Esophagus squamous epithelium (tissue), 5 donors: ENCODE measurements around the gene ZBTB46. TPM values are rescaled to one million over a fixed set of nuclear protein-coding genes. Genes with fewer than 3 reads are reported as not detected.

ENCODE experiments used
- DNase-seq: peaks from one replicate; lab custom pipeline; 2025; lab: John Stamatoyannopoulos, UW
- H3K27ac ChIP-seq, 4 donors: fragments of 200-600 bp; sonication (generic); one replicate each; pipeline ENCODE4 v1.5.1; 2016 to 2019; ENCODE audit warnings: mild to moderate bottlenecking in 1 of 4
- H3K27me3 ChIP-seq, 4 donors: fragments of 200-600 bp; sonication (generic); 1 replicate in 3 of 4; 2 replicates in 1 of 4; pipeline versions ENCODE4 v1.5.1 to v1.6.0; 2017 to 2021; ENCODE audit warnings: antibody characterized with exemption in 1 of 4
- H3K36me3 ChIP-seq, 3 donors: fragments of 200-600 bp; sonication (generic); one replicate each; pipeline ENCODE4 v1.5.1; 2016 to 2019
- H3K4me1 ChIP-seq, 3 donors: fragments of 200-600 bp; sonication (generic); one replicate each; pipeline ENCODE4 v1.5.1; 2017 to 2019
- H3K4me3 ChIP-seq, 4 donors: fragments of 200-600 bp; sonication (generic); 1 replicate in 3 of 4; 2 replicates in 1 of 4; pipeline ENCODE4 v1.5.1; 2016 to 2019; ENCODE audit warnings: mild to moderate bottlenecking in 2 of 4, moderate library complexity in 1 of 4
- H3K9me3 ChIP-seq, 3 donors: fragments of 200-600 bp; sonication (generic); one replicate each; pipeline ENCODE4 v1.5.1; 2016 to 2019
- POLR2A ChIP-seq, 4 donors: fragments of 450-650 bp; IDR thresholded peaks; one replicate each; pipeline ENCODE4 v1.6.1; 2017; ENCODE audit warnings: antibody characterized with exemption in 4 of 4, mild to moderate bottlenecking in 4 of 4, moderate library complexity in 3 of 4
- WGBS, 2 donors: methylation state at CpG; one replicate each; pipeline ENCODE4 v1.1.5; 2018; 5-methylcytosine and 5-hydroxymethylcytosine counted together
- intact Hi-C: fragments of 100-400 bp; cut with DNase I; formaldehyde crosslinking; loops from one replicate; pipeline ENCODE4 v1.15.0; 2022
- total RNA-seq, 4 donors: library from RNA; depleted of rRNA; stranded (reverse); fragments of >200 nt; gene quantifications; one replicate each; pipeline ENCODE4 v1.1.0, GENCODE V29; 2016
- TF ChIP-seq, protein P1 (sequence below), 6 experiments: fragments of 450-650 bp in 4 of 6; fragments of 200-600 bp in 2 of 6; sonication (generic) in 2 of 6; IDR thresholded peaks; one replicate each; pipeline ENCODE4 v1.5.1; 2016 to 2019; ENCODE audit warnings: antibody characterized with exemption in 6 of 6, mild to moderate bottlenecking in 4 of 6, moderate library complexity in 4 of 6
- donor health status: DM: yes; HTN: yes; CAD: no.

Gene ZBTB46
- total RNA-seq, 4 donors from 2014 or later, result 0.79 to 4.2 (median 2.0) TPM

DNA sequence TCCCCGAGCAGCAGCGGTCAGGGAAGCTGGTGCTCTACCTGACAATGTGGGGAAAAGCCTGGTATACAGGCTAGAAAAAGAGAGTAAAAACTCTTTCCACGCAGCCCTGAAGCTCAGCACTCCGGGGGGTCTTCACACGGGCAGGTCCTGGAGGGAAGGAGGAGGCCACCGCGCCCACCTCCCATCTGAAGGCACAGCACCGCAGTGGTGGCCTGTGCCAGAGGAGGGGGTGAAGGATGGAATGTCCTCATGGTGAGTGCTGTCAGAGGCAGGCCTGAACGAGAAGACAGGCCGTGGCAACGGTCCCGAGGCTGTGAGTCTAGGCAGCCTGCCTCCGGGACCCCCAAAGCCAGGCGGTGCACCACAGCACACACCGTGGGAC lies 85.6 kb downstream of the ZBTB46 start:
- TF ChIP-seq, protein P1, sequence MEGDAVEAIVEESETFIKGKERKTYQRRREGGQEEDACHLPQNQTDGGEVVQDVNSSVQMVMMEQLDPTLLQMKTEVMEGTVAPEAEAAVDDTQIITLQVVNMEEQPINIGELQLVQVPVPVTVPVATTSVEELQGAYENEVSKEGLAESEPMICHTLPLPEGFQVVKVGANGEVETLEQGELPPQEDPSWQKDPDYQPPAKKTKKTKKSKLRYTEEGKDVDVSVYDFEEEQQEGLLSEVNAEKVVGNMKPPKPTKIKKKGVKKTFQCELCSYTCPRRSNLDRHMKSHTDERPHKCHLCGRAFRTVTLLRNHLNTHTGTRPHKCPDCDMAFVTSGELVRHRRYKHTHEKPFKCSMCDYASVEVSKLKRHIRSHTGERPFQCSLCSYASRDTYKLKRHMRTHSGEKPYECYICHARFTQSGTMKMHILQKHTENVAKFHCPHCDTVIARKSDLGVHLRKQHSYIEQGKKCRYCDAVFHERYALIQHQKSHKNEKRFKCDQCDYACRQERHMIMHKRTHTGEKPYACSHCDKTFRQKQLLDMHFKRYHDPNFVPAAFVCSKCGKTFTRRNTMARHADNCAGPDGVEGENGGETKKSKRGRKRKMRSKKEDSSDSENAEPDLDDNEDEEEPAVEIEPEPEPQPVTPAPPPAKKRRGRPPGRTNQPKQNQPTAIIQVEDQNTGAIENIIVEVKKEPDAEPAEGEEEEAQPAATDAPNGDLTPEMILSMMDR (IDR thresholded peaks at IDR 0.05), result no peak
- no peak for TF ChIP-seq POLR2A (IDR thresholded peaks at IDR 0.05)
- Histone ChIP-seq H3K27ac (no peak overlapping the region), H3K9me3 (no peaks in the 10 kb centered on the region), H3K36me3 (peaks cover 4 to 39% (median 15%) of the 10 kb centered on the region in 3 donors), H3K4me1 (peaks cover 12 to 27% (median 13%) of the 10 kb centered on the region in 3 donors), H3K4me3 (no peak overlapping the region), H3K27me3 (no peaks in the 10 kb centered on the region)
- 49 to 55% methylated on average over 5 to 8 of the region's 15 CpGs for WGBS, 2 donors
- intact Hi-C loops, result no loop called here
- DNase-seq, result no peak

DNA sequence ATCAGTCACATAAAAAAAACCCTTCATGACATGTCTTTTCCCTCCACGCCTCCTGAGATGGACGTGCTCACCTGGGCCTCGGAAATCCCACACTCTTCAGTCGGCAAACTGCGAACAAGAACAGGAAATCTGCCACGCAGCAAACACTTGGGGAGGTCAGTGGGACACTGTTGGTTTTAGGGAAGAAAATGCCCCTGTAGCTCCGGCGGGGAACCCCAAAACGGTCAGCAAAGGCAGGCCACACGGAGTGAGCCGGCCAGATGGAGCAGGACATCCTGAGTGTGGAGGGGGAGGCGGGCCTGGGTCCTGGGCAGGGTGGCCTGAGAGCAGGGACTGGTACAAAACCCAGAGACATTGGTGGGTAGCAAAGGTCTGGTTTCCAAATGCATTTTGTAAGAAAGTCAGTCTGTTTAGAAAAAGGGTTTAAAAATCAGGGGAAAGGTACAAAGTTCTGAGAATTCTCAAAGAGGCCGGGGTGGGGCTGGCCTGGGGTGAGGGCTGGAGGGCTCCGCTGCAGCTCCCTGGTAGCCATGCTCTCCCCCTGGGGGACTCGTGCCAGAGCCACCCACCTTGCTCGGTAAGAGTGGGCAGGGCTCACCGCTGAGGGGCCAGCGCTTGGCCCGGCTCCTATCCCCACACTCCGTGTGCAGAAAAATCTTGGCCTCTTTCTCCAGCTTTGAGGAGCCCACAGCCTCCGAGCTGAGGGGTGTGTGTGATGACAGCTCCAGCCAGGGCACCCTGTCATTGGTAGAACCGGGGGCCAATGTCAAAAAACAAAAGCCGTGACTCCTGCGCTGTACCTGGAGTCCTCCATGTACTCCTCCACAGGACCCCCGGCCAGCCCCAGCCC lies 86.3 kb downstream of the ZBTB46 start:
- H3K4me3 ChIP-seq, result no peak overlapping the region
- intact Hi-C loops, result no loop called here
- 64 to 71% methylated on average over 16 to 17 of the region's 25 CpGs for WGBS, 2 donors
- H3K36me3 ChIP-seq, result peaks cover 4 to 39% (median 15%) of the 10 kb centered on the region in 3 donors
- H3K27me3 ChIP-seq, result no peaks in the 10 kb centered on the region
- H3K27ac ChIP-seq, result no peak overlapping the region
- DNase-seq, result no peak
- H3K9me3 ChIP-seq, result no peaks in the 10 kb centered on the region
- H3K4me1 ChIP-seq, result peaks cover 12 to 29% (median 13%) of the 10 kb centered on the region in 3 donors
- TF ChIP-seq, protein P1 (IDR thresholded peaks at IDR 0.05), result no peak
- no peak for TF ChIP-seq POLR2A (IDR thresholded peaks at IDR 0.05)

- 65 to 66% methylated on average over 4 of the region's 4 CpGs for WGBS, 2 donors
- Histone ChIP-seq H3K36me3 (peaks cover 4 to 39% (median 15%) of the 10 kb centered on the region in 3 donors), H3K9me3 (no peaks in the 10 kb centered on the region), H3K4me3 (no peak overlapping the region), H3K27me3 (no peaks in the 10 kb centered on the region), H3K27ac (no peak overlapping the region), H3K4me1 (peaks cover 13 to 31% (median 13%) of the 10 kb centered on the region in 3 donors)
- intact Hi-C loops, result no loop called here
- no peak for TF ChIP-seq POLR2A (IDR thresholded peaks at IDR 0.05)
- TF ChIP-seq, protein P1 (IDR thresholded peaks at IDR 0.05), result no peak
- no peak for DNase-seq
Measured at GRCh38 chr20:63744158-63744557, 86.9 kb downstream of the ZBTB46 start.

GRCh38 chr20:63743210-63743970 lies 87.7 kb downstream of the ZBTB46 start:
- 80 to 84% methylated on average over 22 to 25 of the region's 31 CpGs for WGBS, 2 donors
- no peak for DNase-seq
- H3K4me3 ChIP-seq, result no peak overlapping the region
- no peaks in the 10 kb centered on the region for H3K9me3 ChIP-seq
- H3K4me1 ChIP-seq, result peaks cover 21 to 39% (median 21%) of the 10 kb centered on the region in 3 donors
- TF ChIP-seq, protein P1 (IDR thresholded peaks at IDR 0.05), result no peak
- TF ChIP-seq POLR2A (IDR thresholded peaks at IDR 0.05), result no peak
- H3K27me3 ChIP-seq, result no peaks in the 10 kb centered on the region
- intact Hi-C loops, result no loop called here
- peaks cover 4 to 39% (median 15%) of the 10 kb centered on the region in 3 donors for H3K36me3 ChIP-seq
- peak overlapping the region in 1 of 4 donors; percentile 14 for H3K27ac ChIP-seq
